ENCODE results near the gene CELSR1. TPM values are rescaled to one million over a fixed set of nuclear protein-coding genes. Genes with fewer than 3 reads are reported as not detected.

Gene CELSR1
- total and polyA plus RNA-seq, 8 donors, result 0.75 to 3.2 (median 1.2) TPM

GRCh38 chr22:46571642-46572250, 34.3 kb upstream of the CELSR1 start:
- FAIRE-seq (no peak), ATAC-seq (no peak), DNase-seq (no peak)
- TF ChIP-seq CTCF (IDR thresholded peaks at IDR 0.05), result no peak
- H3K27ac ChIP-seq, result no peak overlapping the region
- H3K36me3 ChIP-seq, result no peaks in the 10 kb centered on the region
- intact Hi-C loops (cut with DNase I), result loop anchor here in 2 of 3 donors (10.0 kb wide), 2 partner anchors 163 to 183 kb away; partner anchors contain the start of gene CERK (in 1 of the 2)
- peaks cover 30 to 36% (median 36%) of the 10 kb centered on the region in 3 donors for H3K4me1 ChIP-seq
- H3K4me3 ChIP-seq, result no peak overlapping the region
- 86 to 90% methylated on average over 7 of the region's 7 CpGs for WGBS, 2 donors
- no peaks in the 10 kb centered on the region for H3K9me3 ChIP-seq
- no peaks in the 10 kb centered on the region for H3K27me3 ChIP-seq

- no peak overlapping the region for H3K4me3 ChIP-seq
- intact Hi-C loops (cut with DNase I), result loop anchor here in 2 of 3 donors (10.0 kb wide), 2 partner anchors 165 to 185 kb away; partner anchors contain the start of gene CERK (in 1 of the 2)
- DNase-seq (peak in 5 of 6 donors; percentile 1 to 47 (median 22)), ATAC-seq (no peak), FAIRE-seq (no peak)
- 91 to 93% methylated on average over 17 of the region's 17 CpGs for WGBS, 2 donors
- H3K36me3 ChIP-seq, result no peaks in the 10 kb centered on the region
- H3K9me3 ChIP-seq, result no peaks in the 10 kb centered on the region
- H3K27ac ChIP-seq, result no peak overlapping the region
- H3K4me1 ChIP-seq, result peaks cover 19 to 25% (median 22%) of the 10 kb centered on the region in 3 donors
- no peaks in the 10 kb centered on the region for H3K27me3 ChIP-seq
- TF ChIP-seq CTCF (IDR thresholded peaks at IDR 0.05), result no peak
These were observed 32.7 kb upstream of the CELSR1 start for GRCh38 chr22:46569848-46570695.

- FAIRE-seq (no peak), ATAC-seq (no peak), DNase-seq (peak in 4 of 6 donors; percentile 13 to 51 (median 32))
- peaks cover 11 to 17% (median 15%) of the 10 kb centered on the region in 3 donors for H3K4me1 ChIP-seq
- intact Hi-C loops (cut with DNase I), result no loop called here
- no peak overlapping the region for H3K4me3 ChIP-seq
- no peaks in the 10 kb centered on the region for H3K27me3 ChIP-seq
- no peak overlapping the region for H3K27ac ChIP-seq
- WGBS, 2 donors, result 80 to 85% methylated on average over 23 of the region's 23 CpGs
- no peak for TF ChIP-seq CTCF (IDR thresholded peaks at IDR 0.05)
- no peaks in the 10 kb centered on the region for H3K36me3 ChIP-seq
- H3K9me3 ChIP-seq, result no peaks in the 10 kb centered on the region
These were observed 31.8 kb upstream of the CELSR1 start for GRCh38 chr22:46569055-46569847.

GRCh38 chr22:46568102-46568809, 30.8 kb upstream of the CELSR1 start:
- Histone ChIP-seq H3K4me3 (no peak overlapping the region), H3K27me3 (no peaks in the 10 kb centered on the region), H3K9me3 (no peaks in the 10 kb centered on the region), H3K36me3 (no peaks in the 10 kb centered on the region), H3K27ac (no peak overlapping the region), H3K4me1 (peaks cover 5 to 14% (median 8%) of the 10 kb centered on the region in 3 donors)
- DNase-seq (peak in 3 of 6 donors; percentile 13 to 29 (median 18)), FAIRE-seq (no peak), ATAC-seq (no peak)
- 61 to 66% methylated on average over 7 of the region's 7 CpGs for WGBS, 2 donors
- intact Hi-C loops (cut with DNase I), result no loop called here
- TF ChIP-seq CTCF (IDR thresholded peaks at IDR 0.05), result no peak

All from pancreas (tissue), 10 donors.